BLaER1 (cell line): Measurements from ENCODE around the gene MAPK1.

Experiments used
- H3K27ac ChIP-seq: shearing (Covaris generic); formaldehyde crosslinking; 2 replicates; pipeline ENCODE4 v1.8.1; 2022
- H3K27me3 ChIP-seq: shearing (Covaris generic); formaldehyde crosslinking; 2 replicates; pipeline ENCODE4 v1.8.1; 2022
- H3K36me3 ChIP-seq: shearing (Covaris generic); formaldehyde crosslinking; 2 replicates; pipeline ENCODE4 v1.8.1; 2022
- H3K4me1 ChIP-seq: shearing (Covaris generic); formaldehyde crosslinking; 2 replicates; pipeline ENCODE4 v1.8.1; 2022
- H3K4me2 ChIP-seq: shearing (Covaris generic); formaldehyde crosslinking; 2 replicates; pipeline ENCODE4 v1.8.1; 2022
- H3K4me3 ChIP-seq: shearing (Covaris generic); formaldehyde crosslinking; 2 replicates; pipeline ENCODE4 v1.8.1; 2022
- H3K9ac ChIP-seq: shearing (Covaris generic); formaldehyde crosslinking; 2 replicates; pipeline ENCODE4 v1.8.1; 2022
- H3K9me3 ChIP-seq: shearing (Covaris generic); formaldehyde crosslinking; 2 replicates; pipeline ENCODE4 v1.8.1; 2022
- H4K20me1 ChIP-seq: shearing (Covaris generic); formaldehyde crosslinking; 2 replicates; pipeline ENCODE4 v1.8.1; 2022
- Cebpa-rat ChIP-seq: shearing (Covaris generic); IDR thresholded peaks from 2 replicates; pipeline ENCODE4 v1.8.1; 2022

The MAPK1 gene

GRCh38 chr22:21709688-21710087, 157.8 kb downstream of the MAPK1 start:
- Histone ChIP-seq H3K9ac (no peak overlapping the region), H3K36me3 (peaks cover 86% of the 10 kb centered on the region), H3K4me3 (no peak overlapping the region), H3K27ac (no peak overlapping the region), H3K27me3 (no peaks in the 10 kb centered on the region), H4K20me1 (peaks cover 57% of the 10 kb centered on the region), H3K9me3 (no peaks in the 10 kb centered on the region), H3K4me2 (no peak overlapping the region), H3K4me1 (peaks cover 12% of the 10 kb centered on the region; the same call in 1 of the 2 replicates)
- TF ChIP-seq Cebpa-rat: no peak

GRCh38 chr22:21708960-21709359, 158.5 kb downstream of the MAPK1 start:
- H3K27ac ChIP-seq: no peak overlapping the region
- H3K36me3 ChIP-seq: peaks cover 86% of the 10 kb centered on the region
- no peak overlapping the region for H3K9ac ChIP-seq
- no peak overlapping the region for H3K4me3 ChIP-seq
- no peaks in the 10 kb centered on the region for H3K9me3 ChIP-seq
- no peak overlapping the region for H3K4me2 ChIP-seq
- no peak for TF ChIP-seq Cebpa-rat
- peaks cover 12% of the 10 kb centered on the region; the same call in 1 of the 2 replicates for H3K4me1 ChIP-seq
- H4K20me1 ChIP-seq: peaks cover 51% of the 10 kb centered on the region
- H3K27me3 ChIP-seq: no peaks in the 10 kb centered on the region

DNA sequence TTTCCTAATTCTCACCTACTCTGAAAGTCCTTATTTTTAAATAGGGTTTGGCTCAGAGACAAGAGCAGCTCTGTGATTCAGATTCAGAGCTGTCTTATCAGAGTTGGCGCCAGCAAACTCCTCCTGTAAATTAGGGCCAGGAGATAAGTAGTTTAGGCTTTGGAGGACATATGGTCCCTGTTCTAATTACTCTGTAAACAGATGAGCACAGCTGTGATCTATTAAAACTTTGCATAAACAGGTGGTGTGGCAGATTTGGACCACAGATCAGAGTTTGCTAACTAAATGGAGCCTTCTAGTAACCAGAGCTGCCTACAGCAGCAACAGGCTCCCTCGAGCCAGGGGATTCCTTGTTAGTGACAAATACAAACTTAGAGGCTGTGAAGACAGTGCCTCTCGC, 159.8 kb downstream of the MAPK1 start:
- no peak for TF ChIP-seq Cebpa-rat
- H3K9ac ChIP-seq: peak overlapping the region; percentile 30; the same call in 1 of the 2 replicates
- no peak overlapping the region for H3K27ac ChIP-seq

More for the DNA sequence above, 159.8 kb downstream of the MAPK1 start:
- no peak overlapping the region for H3K4me3 ChIP-seq
- no peaks in the 10 kb centered on the region; the same call in 1 of the 2 replicates for H3K4me1 ChIP-seq
- no peak overlapping the region for H3K4me2 ChIP-seq
- no peaks in the 10 kb centered on the region for H3K9me3 ChIP-seq
- peaks cover 93% of the 10 kb centered on the region for H3K36me3 ChIP-seq
- H4K20me1 ChIP-seq: peaks cover 38% of the 10 kb centered on the region
- no peaks in the 10 kb centered on the region for H3K27me3 ChIP-seq
